Gastrocnemius medialis (tissue), 4 donors: ENCODE data around the gene DUSP2. TPM values are rescaled to one million over a fixed set of nuclear protein-coding genes. Genes with fewer than 3 reads are reported as not detected.

Experiments
- ATAC-seq, 2 donors: fragments of 150-250 bp; one replicate each; pipeline ENCODE4 v1.9.1; 2016
- DNase-seq, 2 donors: peaks; one replicate each; pipeline ENCODE4 v3.0.0-alpha.2; 2019
- H3K27ac ChIP-seq, 4 donors: fragments of 200-600 bp; sonication (generic); 1 replicate in 1 of 4; 2 replicates in 3 of 4; pipeline ENCODE4 v1.5.1; 2016 to 2018; ENCODE audit warnings: mild to moderate bottlenecking in 2 of 4, moderate library complexity in 1 of 4
- H3K27me3 ChIP-seq, 3 donors: fragments of 200-600 bp; sonication (generic) in 2 of 3; 1 replicate in 1 of 3; 2 replicates in 2 of 3; pipeline versions ENCODE4 v1.5.1 to v1.6.0; 2016 to 2019; ENCODE audit warnings: mild to moderate bottlenecking in 1 of 3, moderate library complexity in 1 of 3
- H3K36me3 ChIP-seq, 2 donors: fragments of 200-600 bp; sonication (generic) in 1 of 2; one replicate each; pipeline ENCODE4 v1.5.1; 2017 to 2018
- H3K4me1 ChIP-seq, 2 donors: fragments of 200-600 bp; sonication (generic) in 1 of 2; one replicate each; pipeline ENCODE4 v1.5.1; 2016 to 2017; ENCODE audit warnings: mild to moderate bottlenecking in 2 of 2
- H3K4me3 ChIP-seq, 4 donors: fragments of 200-600 bp; sonication (generic) in 3 of 4; 1 replicate in 1 of 4; 2 replicates in 3 of 4; pipeline ENCODE4 v1.5.1; 2016 to 2019; ENCODE audit warnings: mild to moderate bottlenecking in 2 of 4
- H3K9me3 ChIP-seq, 3 donors: fragments of 200-600 bp; sonication (generic) in 2 of 3; 1 replicate in 1 of 3; 2 replicates in 2 of 3; pipeline ENCODE4 v1.5.1; 2016 to 2019
- CTCF ChIP-seq, 5 experiments: fragments of 450-650 bp in 3 of 5; fragments of 200-600 bp in 2 of 5; sonication (generic) in 2 of 5; IDR thresholded peaks in 4 of 5; conservative IDR thresholded peaks in 1 of 5; 1 replicate in 4 of 5; 2 replicates in 1 of 5; pipeline ENCODE4 v1.5.1; 2016 to 2019; ENCODE audit warnings: antibody characterized with exemption in 5 of 5, mild to moderate bottlenecking in 3 of 5, moderate library complexity in 3 of 5
- POLR2A ChIP-seq, 2 donors: fragments of 450-650 bp; IDR thresholded peaks; one replicate each; pipeline ENCODE4 v1.6.1; 2017; ENCODE audit warnings: antibody characterized with exemption in 2 of 2, mild to moderate bottlenecking in 2 of 2, moderate library complexity in 2 of 2
- in situ Hi-C, 4 donors: fragments of 200-750 bp; cut with MboI; loops; one replicate each; pipeline versions ENCODE4 v1.15.0 to v1.8.0; 2017; ENCODE audit warnings: low sequenced_read_pairs in 4 of 4
- intact Hi-C: fragments of 100-400 bp; cut with DNase I; formaldehyde crosslinking; loops from one replicate; pipeline ENCODE4 v1.15.1; 2023; ENCODE audit warnings: low total_unique reads
- total RNA-seq, 4 donors: library from RNA; depleted of rRNA; stranded (reverse); fragments of >200 nt; gene quantifications; one replicate each; pipeline versions ENCODE4 v1.1.0 to v1.2.3, GENCODE V29; 2016

The DUSP2 gene
- total RNA-seq: 1 to 10 TPM; 1.6 to 4.0 (median 2.9) TPM

GRCh38 chr2:96145036-96145847 is at the start of gene DUSP2:
Gene DUSP2, minus strand, starts transcription at chr2:96145440. Its CDS starts 86 bp downstream, at chr2:96145354.
- peaks cover 0 to 7% of the 10 kb centered on the region in 2 donors for H3K4me1 ChIP-seq
- intact Hi-C loops (loop anchor here (2.0 kb wide), 3 partner anchors 30 to 116 kb away; partner anchors contain the start of gene STARD7), in situ Hi-C loops (loop anchor here in 2 of 4 donors (25.0 kb wide), 2 partner anchors 117 to 367 kb away; partner anchors contain the start of genes CIAO1 (in 1 of the 2), NEURL3 (in 1 of the 2) and TMEM127 (in 1 of the 2))
- no peaks in the 10 kb centered on the region for H3K27me3 ChIP-seq
- TF ChIP-seq CTCF (IDR thresholded peaks at IDR 0.05 in 4 of 5, conservative IDR thresholded peaks at IDR 0.05 in 1 of 5) (peak in 1 of 5 experiments; percentile 11), POLR2A (IDR thresholded peaks at IDR 0.05) (peak; percentile 62 to 80)
- H3K36me3 ChIP-seq: no peaks in the 10 kb centered on the region
- peak; percentile 73 to 86 for ATAC-seq
- DNase-seq: peak; percentile 54 to 75
- H3K9me3 ChIP-seq: no peaks in the 10 kb centered on the region
- peak within 1 kb of the TSS; percentile 67 to 77 (median 70) for H3K27ac ChIP-seq
- peak within 1 kb of the TSS; percentile 48 to 71 (median 58) for H3K4me3 ChIP-seq

GRCh38 chr2:96191937-96192670 is 46.9 kb upstream of the DUSP2 start:
- no peak for TF ChIP-seq CTCF (IDR thresholded peaks at IDR 0.05 in 4 of 5, conservative IDR thresholded peaks at IDR 0.05 in 1 of 5)
- TF ChIP-seq POLR2A (IDR thresholded peaks at IDR 0.05): no peak
- ATAC-seq (no peak), DNase-seq (no peak)
- peak overlapping the region in 3 of 4 donors; percentile 83 to 99 (median 90) for H3K27ac ChIP-seq
- H3K27me3 ChIP-seq: no peaks in the 10 kb centered on the region
- H3K36me3 ChIP-seq: peaks cover 0 to 68% of the 10 kb centered on the region in 2 donors
- no peaks in the 10 kb centered on the region for H3K9me3 ChIP-seq
- H3K4me3 ChIP-seq: no peak overlapping the region
- peaks cover 20 to 29% of the 10 kb centered on the region in 2 donors for H3K4me1 ChIP-seq
- intact Hi-C loops (no loop called here), in situ Hi-C loops (no loop called here)

- peaks cover 0 to 86% of the 10 kb centered on the region in 2 donors for H3K36me3 ChIP-seq
- no peak overlapping the region for H3K4me3 ChIP-seq
- no peak for ATAC-seq
- intact Hi-C loops (no loop called here), in situ Hi-C loops (no loop called here)
- H3K9me3 ChIP-seq: no peaks in the 10 kb centered on the region
- peak overlapping the region; percentile 70 to 83 (median 76) for H3K27ac ChIP-seq
- H3K27me3 ChIP-seq: no peaks in the 10 kb centered on the region
- H3K4me1 ChIP-seq: peaks cover 23 to 36% of the 10 kb centered on the region in 2 donors
- TF ChIP-seq POLR2A (IDR thresholded peaks at IDR 0.05) (no peak), CTCF (IDR thresholded peaks at IDR 0.05 in 4 of 5, conservative IDR thresholded peaks at IDR 0.05 in 1 of 5) (no peak)
- DNase-seq: no peak
Observed at GRCh38 chr2:96188821-96189526, 43.7 kb upstream of the DUSP2 start.

- no peak for TF ChIP-seq POLR2A (IDR thresholded peaks at IDR 0.05)
- Histone ChIP-seq H3K27ac (peak overlapping the region; percentile 70 to 83 (median 76)), H3K27me3 (no peaks in the 10 kb centered on the region), H3K4me3 (no peak overlapping the region), H3K36me3 (peaks cover 0 to 71% of the 10 kb centered on the region in 2 donors), H3K9me3 (no peaks in the 10 kb centered on the region), H3K4me1 (peaks cover 23 to 36% of the 10 kb centered on the region in 2 donors)
- ATAC-seq (peak in 1 of 2 donors; percentile 4), DNase-seq (no peak)
- in situ Hi-C loops (no loop called here), intact Hi-C loops (no loop called here)
Observed at GRCh38 chr2:96186562-96186961, 41.3 kb upstream of the DUSP2 start.
